Motor neuron (in vitro differentiated cells): Measurements from ENCODE around the gene CD82. TPM values are rescaled to one million over a fixed set of nuclear protein-coding genes. Genes with fewer than 3 reads are reported as not detected.

Experiments used
- ATAC-seq, 8 experiments: fragments of 200-7000 bp; cut with Tn5 transposase; replicated peaks in 6 of 8; 2 replicates each; pipeline ENCODE4 v1.8.0; 2021; ENCODE audit warnings: mild to moderate bottlenecking in 8 of 8, moderate library complexity in 8 of 8
- H3K27ac ChIP-seq, 2 donors: fragments of 250-450 bp; sonication (Bioruptor Pico); 2 replicates each; pipeline ENCODE4 v1.9.0; 2021; ENCODE audit warnings: antibody characterized with exemption in 2 of 2, mild to moderate bottlenecking in 2 of 2, moderate library complexity in 1 of 2
- H3K4me1 ChIP-seq, 2 donors: fragments of 250-450 bp; sonication (Bioruptor Pico); replicated peaks in 1 of 2; 2 replicates each; pipeline ENCODE4 v1.6.1; 2021; ENCODE audit warnings: antibody characterized with exemption in 2 of 2, mild to moderate bottlenecking in 2 of 2, moderate library complexity in 1 of 2
- H3K4me3 ChIP-seq, 5 donors: fragments of 250-450 bp; sonication (Bioruptor Pico); 2 replicates each; pipeline ENCODE4 v1.9.0; 2021; ENCODE audit warnings: antibody characterized with exemption in 5 of 5, mild to moderate bottlenecking in 5 of 5, moderate library complexity in 4 of 5
- WGBS, 10 experiments: fragments of 450-650 bp; shearing (Covaris generic); methylation state at CpG; one replicate each; pipeline ENCODE4 v1.0.0; 2022; 5-methylcytosine and 5-hydroxymethylcytosine counted together
- in situ Hi-C, 9 experiments: fragments of 400-800 bp; cut with MboI; loops; one replicate each; pipeline ENCODE4 v1.15.0; 2021; ENCODE audit warnings: low sequenced_read_pairs in 9 of 9, low pct_unique_long_range_greater_than_20kb in 2 of 9; ENCODE audit not compliant: unreplicated experiment in 9 of 9
- total RNA-seq, 8 experiments: library from RNA; unstranded; fragments of 300-600 nt; gene quantifications; 2 replicates each; pipeline versions ENCODE4 v1.2.3 to v1.2.4, GENCODE V29; 2022

Gene CD82, protein sequence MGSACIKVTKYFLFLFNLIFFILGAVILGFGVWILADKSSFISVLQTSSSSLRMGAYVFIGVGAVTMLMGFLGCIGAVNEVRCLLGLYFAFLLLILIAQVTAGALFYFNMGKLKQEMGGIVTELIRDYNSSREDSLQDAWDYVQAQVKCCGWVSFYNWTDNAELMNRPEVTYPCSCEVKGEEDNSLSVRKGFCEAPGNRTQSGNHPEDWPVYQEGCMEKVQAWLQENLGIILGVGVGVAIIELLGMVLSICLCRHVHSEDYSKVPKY
- 10 to 100 TPM in 2 of 8 experiments, 1 to 10 TPM in 6; 1.3 to 58.4 (median 4.1) TPM for total RNA-seq

- Histone ChIP-seq H3K4me3 (peak within 1 kb of the TSS; percentile 32 to 42 (median 36)), H3K4me1 (peaks cover 5 to 15% of the 10 kb centered on the region in 2 donors), H3K27ac (peak within 1 kb of the TSS in 1 of 2 donors; percentile 0)
- in situ Hi-C loops = no loop called here
- peak; percentile 83 to 96 (median 94) for ATAC-seq
- 0 to 20% (median 7%) methylated on average over 1 to 4 of the region's 64 CpGs; no CpG with 5 or more reads in 6 of the 10 experiments for WGBS, 10 experiments
Measured at GRCh38 chr11:44565211-44565952, at the start of gene CD82. Gene CD82, plus strand, starts transcription at chr11:44565663. Its CDS starts 29,000 bp downstream, at chr11:44594663.

DNA sequence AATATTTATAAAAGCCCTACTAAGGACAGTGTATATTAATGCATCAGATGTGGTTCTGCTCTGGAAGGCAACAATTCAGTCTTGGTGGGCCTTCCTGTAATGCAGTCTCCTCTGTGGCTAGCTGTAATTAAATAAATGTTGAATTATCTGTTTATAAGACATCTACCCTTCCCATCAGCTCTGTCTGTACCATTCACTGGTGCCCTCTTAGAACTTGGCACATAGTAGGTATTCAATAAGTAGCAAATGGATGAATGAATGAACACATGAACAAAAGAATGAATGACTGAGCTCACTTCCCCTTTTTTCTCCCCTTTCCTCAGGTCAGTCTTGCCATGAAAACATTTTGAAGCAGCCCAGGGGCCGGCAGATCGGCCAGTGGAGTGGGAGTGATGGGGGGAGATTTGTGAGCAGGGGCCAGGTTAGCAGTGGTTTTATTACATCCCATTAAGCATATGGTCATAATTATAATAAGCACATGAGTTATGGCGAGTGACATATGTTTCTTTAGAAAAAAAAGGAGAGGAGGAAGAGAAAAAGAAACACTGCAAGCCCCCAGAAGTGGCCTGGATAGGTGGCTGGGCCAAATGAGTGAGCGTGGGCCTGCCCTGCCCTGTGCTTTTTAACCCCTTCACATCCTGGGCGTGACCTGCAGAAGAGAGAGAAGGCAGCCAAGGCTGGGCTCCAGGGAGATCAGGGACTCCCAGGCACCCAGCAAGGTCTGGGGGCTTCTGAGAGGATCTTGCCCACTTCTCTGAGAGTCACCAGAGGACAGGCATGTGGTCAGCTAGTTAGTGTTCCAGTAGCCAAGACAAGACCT is 48.6 kb upstream of the CD82 start:
- 14 to 85% (median 47%) methylated on average over 2 to 5 of the region's 5 CpGs; no CpG with 5 or more reads in 1 of the 10 experiments for WGBS, 10 experiments
- Histone ChIP-seq H3K4me3 (no peak overlapping the region), H3K27ac (no peak overlapping the region), H3K4me1 (peaks cover 27 to 40% of the 10 kb centered on the region in 2 donors)
- ATAC-seq = no peak
- in situ Hi-C loops = no loop called here

- Histone ChIP-seq H3K4me1 (peaks cover 25 to 36% of the 10 kb centered on the region in 2 donors), H3K4me3 (no peak overlapping the region), H3K27ac (no peak overlapping the region)
- in situ Hi-C loops = no loop called here
- no peak for ATAC-seq
- 58 to 86% (median 75%) methylated on average over 1 to 2 of the region's 2 CpGs; no CpG with 5 or more reads in 3 of the 10 experiments for WGBS, 10 experiments
Measured at GRCh38 chr11:44517541-44517940, 47.9 kb upstream of the CD82 start.

- no peak for ATAC-seq
Measured at GRCh38 chr11:44518968-44519550, 46.4 kb upstream of the CD82 start.

DNA sequence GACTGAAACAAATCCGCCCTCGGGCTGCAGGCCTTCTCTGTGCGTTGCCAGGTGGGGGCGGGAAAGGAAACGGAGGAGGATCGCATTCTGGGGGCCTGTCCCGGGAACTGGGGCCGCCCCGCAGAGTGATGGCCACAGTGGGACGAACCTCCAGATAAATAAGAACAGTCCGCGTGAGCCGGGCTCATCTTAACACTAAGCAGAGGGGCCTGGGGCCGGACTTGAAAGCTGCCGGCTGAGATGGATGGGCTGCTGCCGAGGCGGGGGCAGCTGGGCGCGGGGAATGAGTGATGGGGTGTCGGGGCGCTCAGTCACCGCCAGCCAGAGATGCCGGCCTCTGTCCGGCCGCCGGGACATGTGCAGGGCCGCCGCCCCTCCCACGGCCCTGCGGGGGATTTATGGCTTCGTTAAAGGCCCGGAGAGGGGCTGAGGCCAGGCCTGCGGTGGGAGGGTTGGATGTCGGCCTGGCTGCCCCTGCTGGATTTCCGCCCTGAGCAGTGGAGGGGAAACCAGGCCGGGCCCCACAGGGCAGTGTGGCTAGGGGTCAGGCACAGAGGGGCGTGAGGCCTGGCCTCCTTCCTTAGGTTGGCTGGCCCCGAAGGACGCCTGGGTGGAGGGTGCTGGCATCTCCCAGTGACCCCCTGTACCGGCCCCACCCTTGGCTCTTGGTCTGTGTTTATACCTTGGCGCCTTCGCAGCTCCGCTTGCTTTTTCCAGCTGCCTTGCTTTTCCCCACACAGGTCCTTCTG is 45.3 kb upstream of the CD82 start:
- in situ Hi-C loops = no loop called here
- peaks cover 15 to 26% of the 10 kb centered on the region in 2 donors for H3K4me1 ChIP-seq
- H3K4me3 ChIP-seq = no peak overlapping the region
- WGBS, 10 experiments = 0 to 60% (median 20%) methylated on average over 1 to 5 of the region's 43 CpGs; no CpG with 5 or more reads in 6 of the 10 experiments
- H3K27ac ChIP-seq = peak overlapping the region; percentile 40 to 41
- peak in 5 of 8 experiments; percentile 93 to 96 (median 95) for ATAC-seq

More at GRCh38 chr11:44518968-44519550, 46.4 kb upstream of the CD82 start:
- H3K4me3 ChIP-seq = no peak overlapping the region
- H3K27ac ChIP-seq = no peak overlapping the region
- peaks cover 15 to 26% of the 10 kb centered on the region in 2 donors for H3K4me1 ChIP-seq
- in situ Hi-C loops = no loop called here
- WGBS, 10 experiments = 49 to 94% (median 80%) methylated on average over 1 to 3 of the region's 4 CpGs; no CpG with 5 or more reads in 5 of the 10 experiments

DNA sequence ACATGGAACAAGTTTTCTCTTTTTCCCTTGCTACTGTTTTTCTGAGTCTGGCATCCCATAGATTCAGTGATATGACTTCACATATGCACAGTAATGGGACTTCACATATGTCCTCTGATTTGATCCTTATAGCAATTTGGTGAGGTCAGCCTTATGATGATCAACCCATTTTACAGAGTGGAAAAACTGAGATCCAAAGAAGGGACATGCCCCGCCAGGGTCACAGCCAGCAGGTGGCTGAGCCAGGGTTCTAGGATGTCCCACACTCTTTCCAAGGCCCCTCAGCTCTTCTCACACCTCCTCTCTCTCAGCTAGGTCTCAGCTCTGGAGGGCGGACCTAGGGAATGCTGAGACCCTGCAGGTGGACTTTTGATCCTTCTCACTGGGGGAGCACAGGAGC is 44.3 kb upstream of the CD82 start:
- ATAC-seq = no peak
- Histone ChIP-seq H3K4me3 (no peak overlapping the region), H3K4me1 (peaks cover 15 to 26% of the 10 kb centered on the region in 2 donors), H3K27ac (no peak overlapping the region)
- in situ Hi-C loops = no loop called here
- 73 to 86% (median 75%) methylated on average over 2 of the region's 2 CpGs; no CpG with 5 or more reads in 6 of the 10 experiments for WGBS, 10 experiments

DNA sequence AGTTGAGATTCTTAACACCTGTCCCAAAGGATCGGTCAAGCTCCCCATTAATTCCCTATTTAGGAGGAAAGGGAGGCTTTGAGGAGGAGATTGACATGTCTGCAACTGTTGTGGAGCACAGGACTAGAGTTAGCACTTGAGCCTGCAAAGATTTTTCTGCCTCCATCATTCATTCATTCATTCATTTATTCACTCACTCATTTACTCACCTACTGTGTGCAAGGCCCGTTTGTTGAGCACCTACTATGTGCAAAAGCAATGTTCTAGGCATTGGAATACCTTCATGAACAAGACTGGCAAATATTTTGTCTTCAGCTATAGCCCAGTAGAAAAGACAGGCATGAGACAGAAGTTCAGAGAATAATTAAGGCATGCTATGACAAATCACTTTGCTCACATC is 43.2 kb upstream of the CD82 start:
- ATAC-seq = no peak
- WGBS, 10 experiments = 13 to 100% (median 69%) methylated on average over 1 to 2 of the region's 2 CpGs; no CpG with 5 or more reads in 2 of the 10 experiments
- Histone ChIP-seq H3K4me1 (peaks cover 18 to 24% of the 10 kb centered on the region in 2 donors), H3K27ac (no peak overlapping the region), H3K4me3 (no peak overlapping the region)
- in situ Hi-C loops = no loop called here

DNA sequence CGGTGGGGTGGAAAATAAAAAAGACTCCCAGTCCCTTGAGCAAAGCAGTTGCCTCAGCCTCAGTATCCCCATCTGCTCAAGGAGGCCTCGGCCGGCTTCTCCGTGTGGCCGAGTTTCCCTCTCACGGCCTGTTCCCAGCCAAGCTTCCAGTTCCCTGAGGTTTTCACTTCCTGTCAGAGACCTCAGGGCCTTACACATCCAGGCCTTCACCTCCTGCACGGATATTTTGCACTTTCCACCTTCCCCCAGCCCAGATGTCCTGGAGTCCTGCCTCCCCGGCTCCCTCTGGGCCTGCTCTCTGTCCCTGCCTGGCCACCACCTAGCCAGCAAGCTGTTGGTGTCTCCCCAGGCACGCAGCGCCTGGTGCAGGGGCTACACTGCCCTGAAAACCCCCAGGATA is 41.1 kb upstream of the CD82 start:
- no peak for ATAC-seq
- H3K27ac ChIP-seq = no peak overlapping the region
- no peak overlapping the region for H3K4me3 ChIP-seq
- peaks cover 11 to 32% of the 10 kb centered on the region in 2 donors for H3K4me1 ChIP-seq
- in situ Hi-C loops = no loop called here
- WGBS, 10 experiments = 76 to 88% (median 84%) methylated on average over 1 to 8 of the region's 10 CpGs; no CpG with 5 or more reads in 5 of the 10 experiments

- H3K4me3 ChIP-seq = no peak overlapping the region
- WGBS, 10 experiments = 60 to 100% (median 72%) methylated on average over 1 to 5 of the region's 12 CpGs; no CpG with 5 or more reads in 7 of the 10 experiments
- no peak overlapping the region for H3K27ac ChIP-seq
- no peak for ATAC-seq
- in situ Hi-C loops = loop anchor here (25.0 kb wide), 4 partner anchors 237 to 437 kb away; partner anchors contain the start of gene EXT2 (in 2 of the 9)
- peaks cover 7 to 28% of the 10 kb centered on the region in 2 donors for H3K4me1 ChIP-seq
Measured at GRCh38 chr11:44524751-44525201, 40.7 kb upstream of the CD82 start.

DNA sequence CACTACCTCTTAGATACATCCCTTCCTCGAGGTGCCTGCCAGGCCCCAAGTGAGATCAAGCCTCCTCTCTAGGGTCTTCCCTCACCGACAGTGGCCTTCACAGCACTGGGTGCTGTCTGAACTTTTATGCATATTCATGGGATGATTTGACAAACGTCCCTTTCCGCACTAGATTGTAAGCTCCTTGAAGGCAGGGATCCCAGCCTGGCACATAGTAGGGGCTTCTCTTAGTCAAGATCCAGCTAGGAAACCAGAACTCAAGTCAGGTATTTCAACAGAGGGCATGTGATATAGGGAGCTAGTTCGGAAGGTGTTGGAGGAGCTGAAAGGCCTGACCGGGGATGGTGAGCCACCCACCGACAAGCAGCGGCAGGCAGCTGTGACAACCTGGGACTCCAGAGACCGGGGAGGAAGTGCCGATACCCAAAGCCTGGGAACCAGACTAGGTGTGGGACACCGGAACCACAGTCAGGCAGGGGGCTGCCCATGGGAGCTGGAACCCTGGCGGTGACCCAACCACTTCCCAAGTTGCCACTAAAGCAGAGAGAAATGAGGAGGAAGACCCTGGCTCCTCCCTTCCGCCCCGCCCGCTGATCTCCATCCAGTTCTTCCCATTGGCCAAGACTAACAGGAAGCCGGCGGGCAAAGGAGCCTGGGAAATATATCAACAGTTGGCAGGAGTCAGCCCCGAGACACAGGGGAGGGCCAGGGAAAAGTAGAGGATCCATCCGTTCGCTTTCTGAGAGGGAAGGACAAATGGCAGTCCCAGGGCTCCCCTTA is 39.8 kb upstream of the CD82 start:
- in situ Hi-C loops = loop anchor here (25.0 kb wide), 4 partner anchors 238 to 438 kb away; partner anchors contain the start of gene EXT2 (in 2 of the 9)
- no peak for ATAC-seq
- H3K27ac ChIP-seq = no peak overlapping the region
- H3K4me3 ChIP-seq = no peak overlapping the region
- WGBS, 10 experiments = 59 to 100% (median 89%) methylated on average over 2 to 15 of the region's 20 CpGs; no CpG with 5 or more reads in 3 of the 10 experiments
- peaks cover under 1 to 21% of the 10 kb centered on the region in 2 donors for H3K4me1 ChIP-seq

- no peak for ATAC-seq
- Histone ChIP-seq H3K27ac (no peak overlapping the region), H3K4me3 (no peak overlapping the region), H3K4me1 (peaks cover 0 to 20% of the 10 kb centered on the region in 2 donors)
- WGBS, 10 experiments = 10% methylated on average over 2 of the region's 12 CpGs; no CpG with 5 or more reads in 9 of the 10 experiments
- in situ Hi-C loops = loop anchor here (25.0 kb wide), 4 partner anchors 239 to 439 kb away; partner anchors contain the start of gene EXT2 (in 2 of the 9)
Measured at GRCh38 chr11:44526438-44526837, 39.0 kb upstream of the CD82 start.
